Peyer's patch (tissue), 4 donors: ENCODE measurements around the gene POGLUT2. TPM values are rescaled to one million over a fixed set of nuclear protein-coding genes. Genes with fewer than 3 reads are reported as not detected.

Source experiments
- DNase-seq, 3 donors: peaks; one replicate each; pipeline ENCODE4 v3.0.0-alpha.2; 2017 to 2019
- H3K27ac ChIP-seq, 4 donors: fragments of 200-600 bp; sonication (generic); one replicate each; pipeline ENCODE4 v1.5.1; 2016 to 2019
- H3K27me3 ChIP-seq, 2 donors: fragments of 200-600 bp; sonication (generic); one replicate each; pipeline ENCODE4 v1.5.1; 2019
- H3K36me3 ChIP-seq, 3 donors: fragments of 200-600 bp; sonication (generic); one replicate each; pipeline ENCODE4 v1.5.1; 2016 to 2019
- H3K4me1 ChIP-seq, 4 donors: fragments of 200-600 bp; sonication (generic); one replicate each; pipeline ENCODE4 v1.5.1; 2016 to 2019
- H3K4me3 ChIP-seq, 4 donors: fragments of 200-600 bp; sonication (generic); 1 replicate in 3 of 4; 2 replicates in 1 of 4; pipeline ENCODE4 v1.5.1; 2016 to 2019; ENCODE audit warnings: mild to moderate bottlenecking in 1 of 4
- H3K9me3 ChIP-seq, 4 donors: fragments of 200-600 bp; sonication (generic); one replicate each; pipeline ENCODE4 v1.5.1; 2016 to 2019; ENCODE audit warnings: mild to moderate bottlenecking in 1 of 4
- CTCF ChIP-seq, 6 experiments: fragments of 450-650 bp in 4 of 6; fragments of 200-600 bp in 2 of 6; sonication (generic) in 1 of 6; IDR thresholded peaks; one replicate each; pipeline ENCODE4 v1.5.1; 2017 to 2019; ENCODE audit warnings: antibody characterized with exemption in 6 of 6, mild to moderate bottlenecking in 3 of 6, moderate library complexity in 1 of 6
- POLR2A ChIP-seq, 2 donors: fragments of 450-650 bp; IDR thresholded peaks; one replicate each; pipeline ENCODE4 v1.5.1; 2017; ENCODE audit warnings: antibody characterized with exemption in 2 of 2, mild to moderate bottlenecking in 2 of 2, moderate library complexity in 2 of 2
- total RNA-seq, 4 donors: library from RNA; depleted of rRNA; stranded (reverse); fragments of >200 nt; gene quantifications; one replicate each; pipeline ENCODE4 v1.1.0, GENCODE V29; 2016

Gene POGLUT2
- total RNA-seq, 4 donors from 2014 or later = 0.70 to 2.4 (median 1.5) TPM; not detected in 1

GRCh38 chr13:102761071-102761470 is 37.7 kb downstream of the POGLUT2 start:
- H3K27ac ChIP-seq = no peak overlapping the region
- H3K4me3 ChIP-seq = no peak overlapping the region
- no peak for TF ChIP-seq CTCF (IDR thresholded peaks at IDR 0.05)
- no peak for TF ChIP-seq POLR2A (IDR thresholded peaks at IDR 0.05)
- no peak for DNase-seq
- no peaks in the 10 kb centered on the region for H3K9me3 ChIP-seq
- no peaks in the 10 kb centered on the region for H3K27me3 ChIP-seq
- no peaks in the 10 kb centered on the region for H3K4me1 ChIP-seq
- no peaks in the 10 kb centered on the region for H3K36me3 ChIP-seq

GRCh38 chr13:102758842-102759241 is 39.9 kb downstream of the POGLUT2 start:
- no peak for DNase-seq
- Histone ChIP-seq H3K27ac (no peak overlapping the region), H3K4me3 (no peak overlapping the region), H3K9me3 (no peaks in the 10 kb centered on the region), H3K27me3 (no peaks in the 10 kb centered on the region), H3K36me3 (no peaks in the 10 kb centered on the region), H3K4me1 (no peaks in the 10 kb centered on the region)
- TF ChIP-seq CTCF (IDR thresholded peaks at IDR 0.05) (no peak), POLR2A (IDR thresholded peaks at IDR 0.05) (no peak)

GRCh38 chr13:102757006-102757405 is 41.8 kb downstream of the POGLUT2 start:
- Histone ChIP-seq H3K4me3 (no peak overlapping the region), H3K27ac (no peak overlapping the region), H3K27me3 (no peaks in the 10 kb centered on the region), H3K4me1 (no peaks in the 10 kb centered on the region), H3K36me3 (no peaks in the 10 kb centered on the region), H3K9me3 (no peaks in the 10 kb centered on the region)
- no peak for TF ChIP-seq CTCF (IDR thresholded peaks at IDR 0.05)
- TF ChIP-seq POLR2A (IDR thresholded peaks at IDR 0.05) = no peak
- DNase-seq = no peak

GRCh38 chr13:102751886-102752285 is 46.9 kb downstream of the POGLUT2 start:
- H3K36me3 ChIP-seq = no peaks in the 10 kb centered on the region
- TF ChIP-seq POLR2A (IDR thresholded peaks at IDR 0.05) = no peak
- no peak for TF ChIP-seq CTCF (IDR thresholded peaks at IDR 0.05)
- no peak overlapping the region for H3K27ac ChIP-seq
- H3K27me3 ChIP-seq = no peaks in the 10 kb centered on the region
- no peak for DNase-seq
- no peak overlapping the region for H3K4me3 ChIP-seq
- no peaks in the 10 kb centered on the region for H3K4me1 ChIP-seq
- H3K9me3 ChIP-seq = no peaks in the 10 kb centered on the region

GRCh38 chr13:102742506-102742905 is 56.3 kb downstream of the POGLUT2 start:
- TF ChIP-seq POLR2A (IDR thresholded peaks at IDR 0.05) (no peak), CTCF (IDR thresholded peaks at IDR 0.05) (no peak)
- DNase-seq = no peak

GRCh38 chr13:102742101-102742500 is 56.7 kb downstream of the POGLUT2 start:
- H3K36me3 ChIP-seq = no peaks in the 10 kb centered on the region
- H3K4me3 ChIP-seq = no peak overlapping the region
- no peaks in the 10 kb centered on the region for H3K27me3 ChIP-seq
- no peaks in the 10 kb centered on the region for H3K9me3 ChIP-seq
- TF ChIP-seq CTCF (IDR thresholded peaks at IDR 0.05) (no peak), POLR2A (IDR thresholded peaks at IDR 0.05) (no peak)
- no peak overlapping the region for H3K27ac ChIP-seq
- H3K4me1 ChIP-seq = no peaks in the 10 kb centered on the region
- no peak for DNase-seq

More at GRCh38 chr13:102742506-102742905, 56.3 kb downstream of the POGLUT2 start:
- Histone ChIP-seq H3K9me3 (no peaks in the 10 kb centered on the region), H3K27me3 (no peaks in the 10 kb centered on the region), H3K4me1 (no peaks in the 10 kb centered on the region), H3K27ac (no peak overlapping the region), H3K4me3 (no peak overlapping the region), H3K36me3 (no peaks in the 10 kb centered on the region)
